DND-41 (cell line): ENCODE data around the gene NOD2.

Experiments
- ATAC-seq: fragments of 200-7000 bp; cut with Tn5 transposase; 3 replicates; pipeline ENCODE4 v1.9.1; 2021; ENCODE audit warnings: low read depth; ENCODE audit not compliant: insufficient read depth
- DNase-seq: peaks from one replicate; pipeline ENCODE4 v3.0.0-alpha.2; 2020
- H2AFZ ChIP-seq: 2 replicates; pipeline ENCODE4 v1.6.0; 2012; ENCODE audit warnings: low read depth, low read length
- H3K27ac ChIP-seq: 2 replicates; pipeline ENCODE4 v1.5.1; 2012; ENCODE audit warnings: low read length, inconsistent platforms
- H3K27me3 ChIP-seq: fragments of 200-600 bp; sonication (generic); 2 replicates; pipeline ENCODE4 v1.6.0; 2012; ENCODE audit warnings: low read length, mild to moderate bottlenecking, inconsistent platforms; ENCODE audit not compliant: insufficient read depth, poor library complexity
- H3K36me3 ChIP-seq: 2 replicates; pipeline ENCODE4 v1.5.1; 2012; ENCODE audit warnings: low read length, inconsistent platforms; ENCODE audit not compliant: insufficient read depth
- H3K4me1 ChIP-seq: 2 replicates; pipeline ENCODE4 v1.5.1; 2012; ENCODE audit warnings: mild to moderate bottlenecking, low read length; ENCODE audit not compliant: insufficient read depth
- H3K4me2 ChIP-seq: 2 replicates; pipeline ENCODE4 v1.6.0; 2012; ENCODE audit warnings: mild to moderate bottlenecking, moderate library complexity, low read length, inconsistent platforms; ENCODE audit not compliant: insufficient read depth
- H3K4me3 ChIP-seq, 2 experiments: fragments of 200-600 bp in 1 of 2; shearing (Covaris generic) in 1 of 2; 2 replicates each; pipeline ENCODE4 v1.5.1; 2012 to 2016; ENCODE audit warnings: inconsistent platforms in 2 of 2, low read length in 2 of 2, mild to moderate bottlenecking in 2 of 2, low read depth in 1 of 2, moderate library complexity in 1 of 2
- H3K79me2 ChIP-seq: 2 replicates; pipeline ENCODE4 v1.6.0; 2012; ENCODE audit warnings: low read length, inconsistent platforms; ENCODE audit not compliant: insufficient read depth
- H3K9ac ChIP-seq: 2 replicates; pipeline ENCODE4 v1.6.0; 2012; ENCODE audit warnings: low read depth, mild to moderate bottlenecking, inconsistent platforms, low read length, moderate library complexity
- H3K9me3 ChIP-seq: 2 replicates; pipeline ENCODE4 v1.5.1; 2012; ENCODE audit warnings: low read length, moderate library complexity, mild to moderate bottlenecking, inconsistent platforms; ENCODE audit not compliant: insufficient read depth, severe bottlenecking
- H4K20me1 ChIP-seq: 2 replicates; pipeline ENCODE4 v1.6.0; 2012; ENCODE audit warnings: low read length; ENCODE audit not compliant: insufficient read depth
- EZH2 ChIP-seq: IDR thresholded peaks from 3 replicates; pipeline ENCODE4 v1.6.1; 2012; ENCODE audit warnings: borderline replicate concordance, low read depth, mild to moderate bottlenecking, moderate library complexity, low read length, inconsistent platforms; ENCODE audit not compliant: severe bottlenecking
- TF ChIP-seq, protein P1 (sequence below): IDR thresholded peaks from 2 replicates; pipeline ENCODE4 v1.5.1; 2012; ENCODE audit warnings: borderline replicate concordance, low read length, moderate library complexity, mild to moderate bottlenecking; ENCODE audit not compliant: poor library complexity, severe bottlenecking; ENCODE audit errors: extremely low read depth

NOD2 gene

GRCh38 chr16:50724306-50724705, 30.9 kb downstream of the NOD2 start:
- H3K9ac ChIP-seq: no peak overlapping the region
- peaks cover 9% of the 10 kb centered on the region for H3K9me3 ChIP-seq
- H3K27ac ChIP-seq: no peak overlapping the region
- DNase-seq (no peak), ATAC-seq (peak; percentile 42; the same call in 1 of the 3 replicates)
- no peaks in the 10 kb centered on the region for H4K20me1 ChIP-seq
- peaks cover 7% of the 10 kb centered on the region for H3K4me1 ChIP-seq
- H3K4me2 ChIP-seq: no peak overlapping the region
- H3K36me3 ChIP-seq: no peaks in the 10 kb centered on the region
- TF ChIP-seq, protein P1, sequence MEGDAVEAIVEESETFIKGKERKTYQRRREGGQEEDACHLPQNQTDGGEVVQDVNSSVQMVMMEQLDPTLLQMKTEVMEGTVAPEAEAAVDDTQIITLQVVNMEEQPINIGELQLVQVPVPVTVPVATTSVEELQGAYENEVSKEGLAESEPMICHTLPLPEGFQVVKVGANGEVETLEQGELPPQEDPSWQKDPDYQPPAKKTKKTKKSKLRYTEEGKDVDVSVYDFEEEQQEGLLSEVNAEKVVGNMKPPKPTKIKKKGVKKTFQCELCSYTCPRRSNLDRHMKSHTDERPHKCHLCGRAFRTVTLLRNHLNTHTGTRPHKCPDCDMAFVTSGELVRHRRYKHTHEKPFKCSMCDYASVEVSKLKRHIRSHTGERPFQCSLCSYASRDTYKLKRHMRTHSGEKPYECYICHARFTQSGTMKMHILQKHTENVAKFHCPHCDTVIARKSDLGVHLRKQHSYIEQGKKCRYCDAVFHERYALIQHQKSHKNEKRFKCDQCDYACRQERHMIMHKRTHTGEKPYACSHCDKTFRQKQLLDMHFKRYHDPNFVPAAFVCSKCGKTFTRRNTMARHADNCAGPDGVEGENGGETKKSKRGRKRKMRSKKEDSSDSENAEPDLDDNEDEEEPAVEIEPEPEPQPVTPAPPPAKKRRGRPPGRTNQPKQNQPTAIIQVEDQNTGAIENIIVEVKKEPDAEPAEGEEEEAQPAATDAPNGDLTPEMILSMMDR: no peak
- no peak for TF ChIP-seq EZH2
- no peak overlapping the region for H2AFZ ChIP-seq
- no peaks in the 10 kb centered on the region for H3K27me3 ChIP-seq
- H3K79me2 ChIP-seq: no peaks in the 10 kb centered on the region
- no peak overlapping the region for H3K4me3 ChIP-seq

DNA sequence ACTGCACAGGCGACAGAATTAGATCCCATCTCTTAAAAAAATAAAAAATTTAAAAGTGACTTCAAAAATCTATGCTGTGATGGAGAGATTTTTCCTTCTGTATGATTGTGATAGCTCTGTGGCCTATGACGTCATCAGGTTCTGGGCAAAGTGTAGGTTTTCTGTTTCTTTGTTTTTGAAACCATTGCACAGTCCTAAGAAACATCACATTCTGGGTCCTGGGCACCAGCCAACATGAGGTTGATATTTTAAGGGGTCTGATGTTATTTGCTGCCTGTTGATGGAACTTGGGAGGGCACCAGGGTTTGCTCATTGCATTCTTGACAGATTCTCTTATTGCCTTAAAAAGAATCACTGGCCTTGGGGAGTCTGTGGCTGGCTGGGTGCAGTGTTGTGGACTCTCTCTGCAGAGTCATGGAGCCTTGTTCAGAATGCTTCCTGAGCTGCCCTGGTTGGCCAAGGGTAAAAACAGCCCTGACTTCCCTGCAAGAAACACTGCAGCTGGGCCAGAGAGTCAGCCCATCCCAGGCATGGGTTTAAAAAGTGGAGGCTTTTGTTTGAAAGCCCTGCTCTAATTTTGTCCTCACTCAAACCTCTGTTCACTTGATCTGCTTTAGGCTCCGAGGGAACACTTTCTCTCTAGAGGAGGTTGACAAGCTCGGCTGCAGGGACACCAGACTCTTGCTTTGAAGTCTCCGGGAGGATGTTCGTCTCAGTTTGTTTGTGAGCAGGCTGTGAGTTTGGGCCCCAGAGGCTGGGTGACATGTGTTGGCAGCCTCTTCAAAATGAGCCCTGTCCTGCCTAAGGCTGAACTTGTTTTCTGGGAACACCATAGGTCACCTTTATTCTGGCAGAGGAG, 38.0 kb downstream of the NOD2 start:
- H4K20me1 ChIP-seq: no peaks in the 10 kb centered on the region
- no peaks in the 10 kb centered on the region for H3K4me1 ChIP-seq
- no peaks in the 10 kb centered on the region for H3K36me3 ChIP-seq
- H3K4me2 ChIP-seq: no peak overlapping the region
- no peak overlapping the region for H2AFZ ChIP-seq
- H3K27ac ChIP-seq: no peak overlapping the region
- H3K27me3 ChIP-seq: no peaks in the 10 kb centered on the region
- no peaks in the 10 kb centered on the region for H3K9me3 ChIP-seq
- TF ChIP-seq, protein P1: no peak
- TF ChIP-seq EZH2: no peak
- DNase-seq (no peak), ATAC-seq (no peak)
- no peaks in the 10 kb centered on the region for H3K79me2 ChIP-seq
- H3K9ac ChIP-seq: no peak overlapping the region
- H3K4me3 ChIP-seq: no peak overlapping the region

GRCh38 chr16:50731989-50732832, 38.8 kb downstream of the NOD2 start:
- H4K20me1 ChIP-seq: no peaks in the 10 kb centered on the region
- no peak overlapping the region for H2AFZ ChIP-seq
- H3K4me1 ChIP-seq: no peaks in the 10 kb centered on the region
- H3K79me2 ChIP-seq: no peaks in the 10 kb centered on the region
- no peak for ATAC-seq
- no peak overlapping the region for H3K4me3 ChIP-seq
- H3K9ac ChIP-seq: no peak overlapping the region
- H3K27me3 ChIP-seq: peaks cover 5% of the 10 kb centered on the region
- no peak for TF ChIP-seq EZH2
- TF ChIP-seq, protein P1: no peak
- H3K9me3 ChIP-seq: no peaks in the 10 kb centered on the region
- no peaks in the 10 kb centered on the region for H3K36me3 ChIP-seq
- H3K27ac ChIP-seq: no peak overlapping the region
- no peak overlapping the region for H3K4me2 ChIP-seq
- DNase-seq: no peak
